ENCODE data around the gene TBPL1.

Gene TBPL1

GRCh38 chr6:133958791-133959190 is 5.8 kb downstream of the TBPL1 start:
- H3K4me3 ChIP-seq (ENCODE audit: low read depth, low read length), result no peak overlapping the region
- TF ChIP-seq, protein P1, sequence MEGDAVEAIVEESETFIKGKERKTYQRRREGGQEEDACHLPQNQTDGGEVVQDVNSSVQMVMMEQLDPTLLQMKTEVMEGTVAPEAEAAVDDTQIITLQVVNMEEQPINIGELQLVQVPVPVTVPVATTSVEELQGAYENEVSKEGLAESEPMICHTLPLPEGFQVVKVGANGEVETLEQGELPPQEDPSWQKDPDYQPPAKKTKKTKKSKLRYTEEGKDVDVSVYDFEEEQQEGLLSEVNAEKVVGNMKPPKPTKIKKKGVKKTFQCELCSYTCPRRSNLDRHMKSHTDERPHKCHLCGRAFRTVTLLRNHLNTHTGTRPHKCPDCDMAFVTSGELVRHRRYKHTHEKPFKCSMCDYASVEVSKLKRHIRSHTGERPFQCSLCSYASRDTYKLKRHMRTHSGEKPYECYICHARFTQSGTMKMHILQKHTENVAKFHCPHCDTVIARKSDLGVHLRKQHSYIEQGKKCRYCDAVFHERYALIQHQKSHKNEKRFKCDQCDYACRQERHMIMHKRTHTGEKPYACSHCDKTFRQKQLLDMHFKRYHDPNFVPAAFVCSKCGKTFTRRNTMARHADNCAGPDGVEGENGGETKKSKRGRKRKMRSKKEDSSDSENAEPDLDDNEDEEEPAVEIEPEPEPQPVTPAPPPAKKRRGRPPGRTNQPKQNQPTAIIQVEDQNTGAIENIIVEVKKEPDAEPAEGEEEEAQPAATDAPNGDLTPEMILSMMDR (IDR thresholded peaks at IDR 0.05; ENCODE audit: insufficient read depth, low read depth, low read length, missing control alignments), result no peak
- no peak for DNase-seq (ENCODE audit: low read depth)

- TF ChIP-seq, protein P1 (IDR thresholded peaks at IDR 0.05; ENCODE audit: insufficient read depth, low read depth, low read length, missing control alignments), result no peak
- no peak for DNase-seq (ENCODE audit: low read depth)
Measured at GRCh38 chr6:133959667-133960368, 6.8 kb downstream of the TBPL1 start.

GRCh38 chr6:133961831-133962230 is 8.8 kb downstream of the TBPL1 start:
- no peak for DNase-seq (ENCODE audit: low read depth)
- no peak overlapping the region for H3K4me3 ChIP-seq (ENCODE audit: low read depth, low read length)
- TF ChIP-seq, protein P1 (IDR thresholded peaks at IDR 0.05; ENCODE audit: insufficient read depth, low read depth, low read length, missing control alignments), result no peak

More at GRCh38 chr6:133959667-133960368, 6.8 kb downstream of the TBPL1 start:
- H3K4me3 ChIP-seq (ENCODE audit: low read depth, low read length), result no peak overlapping the region

GRCh38 chr6:133964052-133964451 is 11.0 kb downstream of the TBPL1 start:
- no peak overlapping the region for H3K4me3 ChIP-seq (ENCODE audit: low read depth, low read length)
- peak; percentile 27 for DNase-seq (ENCODE audit: low read depth)
- TF ChIP-seq, protein P1 (IDR thresholded peaks at IDR 0.05; ENCODE audit: insufficient read depth, low read depth, low read length, missing control alignments), result no peak

DNA sequence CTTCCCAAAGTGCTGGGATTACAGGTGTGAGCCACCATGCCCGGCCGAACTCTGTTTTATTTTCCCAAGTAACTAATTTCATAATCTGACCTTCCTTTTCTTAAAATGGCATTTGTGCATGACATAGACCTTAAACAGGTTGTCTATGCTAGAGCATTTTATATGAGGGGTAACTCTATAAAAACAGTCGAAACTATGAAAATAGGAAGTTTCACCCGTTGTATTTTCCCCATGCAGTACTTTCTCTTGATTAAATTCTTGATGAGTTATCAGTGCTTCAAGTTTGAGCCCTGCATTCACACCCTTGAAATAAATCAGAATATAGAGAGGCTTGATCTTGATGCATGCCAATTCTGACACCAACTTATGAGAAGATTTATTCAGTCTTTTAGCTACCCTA is 11.7 kb downstream of the TBPL1 start:
- TF ChIP-seq, protein P1 (IDR thresholded peaks at IDR 0.05; ENCODE audit: insufficient read depth, low read depth, low read length, missing control alignments), result no peak
- H3K4me3 ChIP-seq (ENCODE audit: low read depth, low read length), result no peak overlapping the region
- DNase-seq (ENCODE audit: low read depth), result no peak

- DNase-seq (ENCODE audit: low read depth), result no peak
- TF ChIP-seq, protein P1 (IDR thresholded peaks at IDR 0.05; ENCODE audit: insufficient read depth, low read depth, low read length, missing control alignments), result no peak
- no peak overlapping the region for H3K4me3 ChIP-seq (ENCODE audit: low read depth, low read length)
Measured at GRCh38 chr6:133965817-133966360, 12.9 kb downstream of the TBPL1 start.
